Stimulated activated effector memory CD8-positive, alpha-beta T cell treated with anti-CD3 and anti-CD28 coated beads, Interleukin-12 subunit alpha, Interleukin-12 subunit beta, amount 100 ng/mL, for 72 hours (primary cell): ENCODE measurements around the gene MEIOSIN.

Source experiments
- ATAC-seq: fragments of 150-1000 bp; cut with Tn5 transposase; 2 replicates; pipeline ENCODE4 v1.10.0; 2021
- DNase-seq, 2 donors: peaks; one replicate each; pipeline ENCODE4 v3.0.0; 2021 to 2022; ENCODE audit warnings: low spot score in 2 of 2
- H3K27ac Mint-ChIP-seq: one replicate; pipeline ENCODE4 v1.8.0; 2022; ENCODE audit warnings: mild to moderate bottlenecking, mixed read lengths
- H3K36me3 Mint-ChIP-seq: one replicate; pipeline ENCODE4 v1.8.0; 2022; ENCODE audit warnings: mild to moderate bottlenecking, mixed read lengths
- H3K4me1 Mint-ChIP-seq: one replicate; pipeline ENCODE4 v1.8.0; 2022; ENCODE audit warnings: mixed read lengths
- H3K4me3 Mint-ChIP-seq: one replicate; pipeline ENCODE4 v1.8.0; 2022; ENCODE audit warnings: mild to moderate bottlenecking, mixed read lengths
- H3K9me3 Mint-ChIP-seq: one replicate; pipeline ENCODE4 v1.8.0; 2022; ENCODE audit warnings: mixed read lengths

The MEIOSIN gene

DNA sequence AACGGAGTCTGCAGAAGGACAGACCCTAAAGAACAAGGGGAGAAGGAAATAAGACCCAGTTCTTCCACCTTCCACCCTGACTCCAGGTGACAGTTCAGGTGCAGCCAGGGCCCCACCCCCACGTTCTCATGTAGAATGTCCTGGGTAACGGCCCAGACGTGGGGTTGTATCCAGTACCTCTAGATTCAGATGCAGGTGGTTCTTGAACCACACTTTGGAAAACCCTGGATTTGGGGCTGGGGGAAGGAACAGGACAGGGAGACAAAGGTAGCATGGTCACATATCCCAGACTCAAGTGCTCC, 46.9 kb downstream of the MEIOSIN start:
- DNase-seq = no peak
- Mint-ChIP-seq H3K9me3 (no peaks in the 10 kb centered on the region), H3K4me1 (peaks cover 26% of the 10 kb centered on the region), H3K36me3 (peaks cover 21% of the 10 kb centered on the region), H3K27ac (no peak overlapping the region), H3K4me3 (peak overlapping the region; percentile 79)
- ATAC-seq = no peak

DNA sequence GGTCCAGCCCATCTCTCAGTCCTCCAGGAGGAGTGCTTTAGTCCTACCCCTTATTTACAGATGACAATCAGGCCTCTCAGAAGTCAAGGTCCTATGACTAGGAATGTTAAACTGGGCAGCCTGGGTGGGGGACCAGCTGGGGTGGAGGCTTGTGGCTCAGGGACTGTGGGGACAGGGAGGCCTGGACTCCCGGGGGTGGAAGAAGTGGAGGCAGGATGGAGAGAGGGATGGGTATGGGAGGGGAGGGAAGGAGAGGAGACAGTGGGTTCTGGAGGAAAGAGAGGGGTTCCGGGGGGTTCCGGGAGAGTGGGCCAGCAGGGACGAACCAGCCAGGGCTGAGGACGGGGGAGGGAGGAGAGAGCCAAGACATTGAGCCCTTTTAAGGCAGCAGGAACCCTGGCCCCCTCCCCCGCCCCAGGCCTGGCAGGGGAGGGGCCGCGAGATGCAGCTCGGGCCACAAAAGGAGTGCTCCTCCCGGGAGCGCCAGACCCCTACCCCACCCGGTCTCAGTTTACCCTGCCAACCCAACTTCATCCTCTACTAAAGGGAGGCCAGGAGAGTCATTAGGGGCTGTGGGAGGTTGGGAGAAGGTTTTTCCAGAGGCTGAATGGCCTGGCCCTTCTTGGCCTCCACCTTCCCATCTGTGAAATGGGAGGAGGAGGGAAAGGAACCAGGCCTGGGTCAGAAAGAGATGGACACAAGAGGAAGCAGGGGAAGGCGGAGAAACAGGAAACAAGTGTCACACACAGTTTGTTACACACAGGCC, 47.4 kb downstream of the MEIOSIN start:
- no peak for ATAC-seq
- no peak for DNase-seq
- no peak overlapping the region for H3K4me3 Mint-ChIP-seq
- H3K4me1 Mint-ChIP-seq = peaks cover 26% of the 10 kb centered on the region
- H3K36me3 Mint-ChIP-seq = peaks cover 19% of the 10 kb centered on the region
- H3K9me3 Mint-ChIP-seq = no peaks in the 10 kb centered on the region
- peak overlapping the region; percentile 5 for H3K27ac Mint-ChIP-seq

DNA sequence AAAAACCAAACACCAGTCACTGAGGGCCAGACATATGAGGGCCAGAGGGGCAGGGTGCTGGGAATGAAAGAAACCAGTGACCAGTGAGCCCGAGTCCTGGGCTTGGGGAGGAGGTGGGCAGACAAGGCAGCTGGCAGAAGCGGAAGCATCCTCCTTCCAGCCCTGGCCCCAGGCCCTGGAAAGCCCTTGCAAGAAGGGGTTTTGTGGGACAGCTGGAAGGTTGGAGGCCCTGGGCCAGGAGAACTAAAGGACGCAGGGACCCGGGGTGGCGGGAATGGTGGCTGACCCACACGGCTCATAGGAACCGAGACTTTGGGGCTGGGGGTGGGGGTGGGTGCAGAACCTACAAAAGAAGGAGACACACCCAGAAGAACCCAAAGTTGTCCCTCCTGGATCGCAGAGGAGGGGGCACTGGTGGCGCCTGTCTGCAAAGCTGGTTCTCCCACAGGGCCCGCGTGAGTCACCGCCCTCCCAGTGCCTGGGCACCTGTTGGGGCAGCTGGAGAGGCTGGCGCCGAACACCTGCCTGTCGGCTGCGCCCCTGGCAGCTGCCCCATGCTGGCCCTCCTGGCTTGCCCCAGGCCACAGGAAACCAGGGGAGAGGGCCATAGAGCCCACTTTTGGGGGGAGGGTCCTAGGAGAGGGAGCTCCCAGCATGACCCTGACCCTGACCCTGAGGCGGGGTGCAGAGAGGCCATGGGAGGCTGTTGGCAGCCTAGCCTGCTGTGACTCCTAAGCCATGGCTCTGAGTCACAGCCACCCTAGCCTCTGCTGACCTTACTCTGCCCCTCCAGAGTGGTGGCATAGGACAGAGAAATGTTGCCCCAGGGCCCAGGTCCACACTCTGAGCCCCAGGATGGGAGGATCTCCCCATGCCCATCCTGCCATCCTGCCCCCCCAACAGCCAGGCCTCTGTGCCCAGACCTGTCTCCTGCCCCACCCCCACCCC, 48.2 kb downstream of the MEIOSIN start:
- no peaks in the 10 kb centered on the region for H3K9me3 Mint-ChIP-seq
- DNase-seq (no peak), ATAC-seq (no peak)
- H3K36me3 Mint-ChIP-seq = peaks cover 24% of the 10 kb centered on the region
- peak overlapping the region; percentile 5 for H3K27ac Mint-ChIP-seq
- H3K4me1 Mint-ChIP-seq = peaks cover 26% of the 10 kb centered on the region
- H3K4me3 Mint-ChIP-seq = no peak overlapping the region

DNA sequence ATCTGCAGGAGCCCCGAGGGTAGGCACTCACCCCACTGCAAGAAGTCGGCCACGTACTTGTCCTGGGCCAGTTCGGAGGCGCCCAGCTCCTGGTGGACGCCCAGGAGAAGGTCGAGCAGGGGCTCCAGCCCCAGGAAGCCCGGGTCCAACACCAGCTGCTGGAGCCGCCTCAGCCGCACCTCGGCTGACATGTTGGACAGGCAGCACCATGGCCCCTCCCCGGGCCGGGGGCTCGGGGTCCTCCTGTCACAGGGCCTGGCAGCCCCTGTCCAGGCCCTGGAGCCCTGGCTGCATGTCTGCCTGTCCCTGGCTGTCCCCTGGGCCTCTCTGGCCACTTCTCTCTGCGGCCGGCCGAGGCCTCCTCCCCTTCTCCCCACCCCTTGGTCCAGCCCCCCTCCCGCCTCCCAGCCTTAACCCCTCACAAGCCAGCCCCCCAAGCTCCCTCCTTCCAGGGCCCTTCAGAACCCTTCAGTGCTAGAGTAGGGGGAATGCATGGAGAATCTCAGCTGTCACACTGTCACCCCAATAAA, 49.0 kb downstream of the MEIOSIN start, which contains the start of gene DMPK:
DMPK (minus strand) TSS at position 329 of the 530 bp plus-strand sequence; CDS start at position 191, 138 bp downstream.
- Mint-ChIP-seq H3K4me3 (no peak within 1 kb of the TSS), H3K9me3 (no peaks in the 10 kb centered on the region), H3K27ac (no peak within 1 kb of the TSS), H3K4me1 (peaks cover 26% of the 10 kb centered on the region), H3K36me3 (peaks cover 22% of the 10 kb centered on the region)
- DNase-seq (no peak), ATAC-seq (no peak)

DNA sequence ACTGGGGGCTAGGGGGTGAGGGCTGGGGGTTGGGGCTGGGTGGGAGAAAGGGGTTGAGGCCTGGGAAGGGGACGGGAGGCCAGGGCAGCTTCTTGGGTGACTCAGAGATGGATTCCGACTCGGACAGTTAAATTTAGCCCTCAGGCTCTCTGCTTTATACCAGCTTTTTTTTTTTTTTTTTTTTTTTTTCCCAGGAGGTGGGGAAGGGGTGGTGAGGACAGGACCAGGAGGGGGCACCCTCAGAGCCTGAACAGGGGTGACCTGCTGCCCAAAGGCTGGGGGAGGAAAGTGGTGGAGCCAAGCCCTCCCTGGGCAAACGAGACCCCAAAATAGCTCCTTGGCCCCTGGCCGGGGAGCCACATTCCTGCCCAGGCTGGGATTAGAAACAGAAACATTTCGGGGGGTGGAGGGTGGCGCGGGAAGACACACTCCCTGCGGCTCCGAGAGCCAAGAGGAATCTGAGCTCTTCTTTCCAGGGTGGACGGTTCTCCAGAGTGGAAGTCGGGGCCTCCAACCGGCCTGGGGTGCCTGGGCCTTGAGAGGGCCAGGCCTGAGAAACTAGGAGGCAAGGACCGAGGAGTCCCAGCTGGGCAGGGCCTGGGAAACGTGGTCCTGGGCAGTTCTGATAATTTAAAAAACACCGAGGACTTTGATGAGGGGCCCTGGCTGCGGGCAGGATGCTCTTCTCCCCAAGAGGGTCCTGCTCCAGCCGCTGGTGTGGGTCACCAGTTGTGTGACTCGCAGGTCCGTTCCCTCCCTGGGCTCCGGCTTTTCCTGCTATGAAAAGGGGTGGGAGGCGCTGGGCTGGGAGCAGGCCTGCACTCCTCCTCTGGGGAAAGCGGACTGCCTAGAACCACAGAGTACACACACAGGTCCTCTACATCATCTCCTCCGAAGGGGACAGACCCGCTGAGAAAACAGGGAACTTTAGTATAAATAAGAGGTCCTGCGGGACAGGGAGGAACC, 49.9 kb downstream of the MEIOSIN start:
- no peak for DNase-seq
- Mint-ChIP-seq H3K36me3 (peaks cover 30% of the 10 kb centered on the region), H3K4me3 (no peak overlapping the region), H3K27ac (no peak overlapping the region), H3K9me3 (no peaks in the 10 kb centered on the region), H3K4me1 (peaks cover 31% of the 10 kb centered on the region)
- ATAC-seq = no peak

DNA sequence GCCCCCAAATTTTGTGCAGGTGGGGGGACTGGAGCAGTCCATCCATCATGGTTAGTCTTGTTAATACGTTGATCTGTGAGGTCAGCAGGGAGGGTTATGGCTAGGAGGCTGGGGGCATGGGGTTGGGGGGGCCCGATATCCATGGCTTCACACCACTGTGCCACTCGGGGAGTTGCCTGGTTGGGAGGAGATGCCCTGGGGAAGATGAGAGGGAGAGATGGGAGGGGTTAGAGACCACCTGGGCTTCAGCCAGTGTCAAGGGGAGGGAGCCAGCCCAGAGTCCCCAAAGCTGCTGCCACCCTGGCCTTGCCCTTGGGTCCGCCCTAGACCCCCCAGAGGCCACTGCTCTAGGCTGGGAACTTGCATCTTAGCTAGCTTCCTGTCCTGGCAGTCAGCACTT, 50.9 kb downstream of the MEIOSIN start:
- peaks cover 29% of the 10 kb centered on the region for H3K4me1 Mint-ChIP-seq
- ATAC-seq (no peak), DNase-seq (no peak)
- peaks cover 36% of the 10 kb centered on the region for H3K36me3 Mint-ChIP-seq
- no peak overlapping the region for H3K27ac Mint-ChIP-seq
- H3K9me3 Mint-ChIP-seq = no peaks in the 10 kb centered on the region
- H3K4me3 Mint-ChIP-seq = no peak overlapping the region

DNA sequence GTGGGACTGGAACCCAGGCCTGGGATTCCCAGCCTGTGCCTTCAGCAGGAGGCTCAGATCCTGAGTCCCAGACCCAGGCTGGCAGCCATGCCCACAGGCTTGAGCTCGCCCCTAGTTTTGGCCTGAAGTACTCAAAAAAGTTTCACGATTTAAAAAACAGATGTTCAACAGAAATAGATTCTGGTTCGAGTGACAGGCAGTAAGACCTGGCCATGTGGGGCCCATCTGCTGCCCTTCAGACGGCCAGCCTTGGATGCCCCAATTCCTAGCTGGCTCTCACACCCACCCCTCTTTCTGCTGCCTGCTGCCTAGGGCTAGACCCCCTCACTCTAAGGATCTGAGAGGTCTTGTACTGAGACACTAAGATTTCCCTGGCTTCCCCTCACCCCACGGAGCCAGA, 51.9 kb downstream of the MEIOSIN start:
- Mint-ChIP-seq H3K27ac (no peak overlapping the region), H3K4me1 (peaks cover 19% of the 10 kb centered on the region), H3K36me3 (peaks cover 39% of the 10 kb centered on the region), H3K9me3 (no peaks in the 10 kb centered on the region), H3K4me3 (no peak overlapping the region)
- ATAC-seq = no peak
- DNase-seq = no peak

DNA sequence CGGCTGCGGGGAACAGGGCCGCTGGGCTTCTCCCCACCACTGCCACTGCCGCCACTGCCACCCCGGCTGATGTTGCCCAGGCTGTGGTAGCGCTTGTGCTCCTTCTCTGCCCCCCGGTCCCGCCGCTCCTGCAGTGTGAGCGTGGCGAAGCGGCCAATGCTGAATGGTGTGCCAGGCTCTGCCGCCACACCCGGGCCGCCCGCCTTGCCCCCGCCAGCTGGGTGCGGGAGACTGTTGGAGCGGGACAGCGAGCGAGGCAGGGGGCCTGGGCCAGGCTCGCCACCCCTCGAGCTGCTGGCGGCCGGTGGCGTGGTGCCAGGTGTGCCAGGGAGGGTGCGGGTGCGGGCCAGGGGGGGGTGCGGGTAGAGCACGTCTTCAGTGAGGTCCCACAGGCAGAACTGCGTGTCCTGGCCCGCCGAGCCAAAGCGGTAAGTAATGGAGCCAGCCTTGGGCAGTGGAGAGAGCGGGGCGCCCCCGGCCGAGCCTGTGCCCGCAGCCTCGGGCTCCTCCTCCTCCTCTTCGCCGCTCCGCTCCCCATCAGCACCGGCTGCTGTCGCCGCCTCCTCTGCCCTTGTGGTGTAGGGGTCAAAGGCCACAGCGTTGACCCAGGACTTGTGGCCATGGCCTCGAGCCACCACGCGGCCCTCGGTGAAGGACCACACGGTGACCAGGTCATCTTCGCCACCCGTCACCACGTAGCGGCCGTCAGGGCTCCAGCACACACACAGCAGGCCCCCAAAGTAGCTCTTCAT, 52.7 kb downstream of the MEIOSIN start:
- Mint-ChIP-seq H3K36me3 (peaks cover 48% of the 10 kb centered on the region), H3K27ac (no peak overlapping the region), H3K9me3 (no peaks in the 10 kb centered on the region), H3K4me3 (no peak overlapping the region), H3K4me1 (peaks cover 20% of the 10 kb centered on the region)
- DNase-seq (no peak), ATAC-seq (no peak)

DNA sequence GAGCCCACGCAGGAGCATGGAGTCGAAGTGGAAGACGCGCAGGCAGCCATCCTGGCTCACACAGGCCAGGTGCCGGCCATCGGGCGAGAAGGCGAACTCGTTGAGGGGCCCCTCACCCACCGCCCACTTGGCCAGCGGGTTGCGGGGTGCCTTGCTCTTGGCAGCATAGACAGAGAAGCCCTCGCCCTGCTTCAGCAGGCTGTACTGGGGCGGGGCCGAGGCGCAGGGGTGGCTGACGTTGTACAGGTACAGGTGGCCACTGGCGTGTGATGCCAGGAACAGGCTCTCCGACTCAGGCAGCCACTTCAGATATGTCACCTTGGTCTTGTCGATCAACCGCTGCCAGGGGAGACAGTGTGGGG, 53.3 kb downstream of the MEIOSIN start:
- no peak overlapping the region for H3K27ac Mint-ChIP-seq
- no peak for DNase-seq
- no peak overlapping the region for H3K4me3 Mint-ChIP-seq
- no peaks in the 10 kb centered on the region for H3K9me3 Mint-ChIP-seq
- no peak for ATAC-seq
- H3K36me3 Mint-ChIP-seq = peaks cover 53% of the 10 kb centered on the region
- H3K4me1 Mint-ChIP-seq = peaks cover 23% of the 10 kb centered on the region

DNA sequence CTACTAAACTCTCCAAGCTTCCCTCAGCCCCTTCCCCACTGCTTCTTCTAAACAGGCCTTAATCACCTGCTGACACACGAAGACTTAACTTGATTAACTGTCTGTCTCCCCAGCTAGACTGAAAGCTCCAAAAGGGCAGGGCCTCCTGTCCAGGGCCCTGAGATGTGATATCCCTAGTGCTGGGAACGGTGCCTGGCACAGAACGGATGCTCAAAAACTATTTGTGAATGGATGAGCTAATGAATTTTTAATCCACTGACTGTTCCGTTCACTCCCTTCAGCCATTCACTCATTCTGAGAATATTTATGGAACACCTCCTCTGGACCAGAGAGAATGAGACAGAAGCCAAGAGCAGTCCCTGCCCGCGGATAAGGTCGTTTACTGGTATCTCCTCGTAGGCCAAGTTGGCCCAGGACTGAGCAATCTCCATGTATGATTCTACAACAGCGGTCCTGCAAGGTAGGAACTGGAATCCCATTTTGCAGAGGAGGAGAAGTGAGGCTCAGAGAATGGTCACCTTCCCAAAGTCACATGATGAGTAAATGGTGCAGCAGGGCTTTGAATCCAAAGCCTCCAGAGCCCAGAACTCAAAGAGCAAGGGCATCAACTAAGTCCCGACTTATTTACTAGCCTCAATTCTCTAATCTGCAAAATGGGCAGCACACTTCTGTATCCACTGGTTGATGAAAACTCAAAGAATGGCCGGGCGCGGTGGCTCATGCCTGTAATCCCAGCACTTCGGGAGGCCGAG, 56.0 kb downstream of the MEIOSIN start:
- peaks cover 79% of the 10 kb centered on the region for H3K36me3 Mint-ChIP-seq
- no peak for ATAC-seq
- DNase-seq = no peak
- no peaks in the 10 kb centered on the region for H3K9me3 Mint-ChIP-seq
- no peak overlapping the region for H3K4me3 Mint-ChIP-seq
- H3K4me1 Mint-ChIP-seq = peaks cover 44% of the 10 kb centered on the region
- H3K27ac Mint-ChIP-seq = no peak overlapping the region

DNA sequence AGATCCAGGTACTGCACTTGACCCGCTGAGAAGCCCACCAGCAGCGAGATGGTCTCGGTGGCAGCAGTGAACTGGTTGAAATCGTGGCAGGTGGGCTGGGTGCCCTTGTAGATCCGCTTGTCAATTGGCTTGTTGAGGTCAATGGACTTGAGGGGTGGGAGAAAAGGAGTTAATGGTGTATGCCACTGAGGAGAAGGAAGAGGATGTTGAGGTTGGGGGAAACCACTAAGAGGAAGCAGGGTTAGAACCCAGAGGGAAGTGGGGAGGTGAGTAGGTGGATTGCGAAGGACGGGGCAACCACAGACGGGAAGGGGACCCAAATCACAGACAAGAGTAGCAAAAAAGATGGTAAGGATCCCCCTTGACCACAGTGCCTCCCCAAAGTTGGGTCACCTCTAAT, 57.7 kb downstream of the MEIOSIN start:
- DNase-seq (no peak), ATAC-seq (no peak)
- H3K4me3 Mint-ChIP-seq = peak overlapping the region; percentile 94
- H3K9me3 Mint-ChIP-seq = no peaks in the 10 kb centered on the region
- peaks cover 79% of the 10 kb centered on the region for H3K36me3 Mint-ChIP-seq
- H3K27ac Mint-ChIP-seq = no peak overlapping the region
- peaks cover 50% of the 10 kb centered on the region for H3K4me1 Mint-ChIP-seq

DNA sequence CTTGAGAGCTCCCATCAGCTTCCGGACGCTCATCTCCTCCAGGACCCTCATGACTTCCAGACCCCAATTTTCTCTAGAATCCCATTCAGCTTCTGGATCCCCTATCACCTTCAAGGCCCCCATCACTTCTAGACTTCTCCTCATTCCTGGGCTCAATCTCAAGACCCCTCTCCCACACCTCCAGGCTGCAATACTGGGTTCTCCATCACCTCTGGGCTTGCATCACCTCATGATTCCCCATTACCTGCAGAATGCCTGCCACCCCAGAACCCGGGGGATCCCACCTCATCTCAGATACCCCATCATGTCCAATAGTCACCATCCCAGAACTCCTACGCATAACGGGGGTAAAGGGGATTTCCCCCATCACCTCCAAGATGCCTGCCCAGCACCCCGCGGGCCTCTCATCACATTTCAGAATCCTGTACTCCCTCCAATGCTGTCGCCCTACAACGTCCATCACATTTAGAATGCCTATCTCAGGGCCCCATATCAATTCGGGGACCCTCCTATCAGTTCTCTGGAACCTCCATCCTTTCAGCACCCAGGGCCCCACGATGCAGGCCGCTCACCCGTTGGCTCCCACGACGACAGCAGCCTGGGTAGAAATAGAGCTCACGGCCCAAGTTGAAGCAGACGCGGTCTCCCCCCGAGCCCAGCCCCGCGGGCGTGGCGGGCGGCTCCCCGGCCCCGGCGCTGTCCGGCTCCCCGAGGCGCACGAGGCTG, 58.7 kb downstream of the MEIOSIN start:
- peak overlapping the region; percentile 92 for H3K27ac Mint-ChIP-seq
- peak; percentile 45 for ATAC-seq
- H3K4me1 Mint-ChIP-seq = peaks cover 50% of the 10 kb centered on the region
- peak overlapping the region; percentile 94 for H3K4me3 Mint-ChIP-seq
- no peak for DNase-seq
- H3K9me3 Mint-ChIP-seq = no peaks in the 10 kb centered on the region
- H3K36me3 Mint-ChIP-seq = peaks cover 70% of the 10 kb centered on the region

DNA sequence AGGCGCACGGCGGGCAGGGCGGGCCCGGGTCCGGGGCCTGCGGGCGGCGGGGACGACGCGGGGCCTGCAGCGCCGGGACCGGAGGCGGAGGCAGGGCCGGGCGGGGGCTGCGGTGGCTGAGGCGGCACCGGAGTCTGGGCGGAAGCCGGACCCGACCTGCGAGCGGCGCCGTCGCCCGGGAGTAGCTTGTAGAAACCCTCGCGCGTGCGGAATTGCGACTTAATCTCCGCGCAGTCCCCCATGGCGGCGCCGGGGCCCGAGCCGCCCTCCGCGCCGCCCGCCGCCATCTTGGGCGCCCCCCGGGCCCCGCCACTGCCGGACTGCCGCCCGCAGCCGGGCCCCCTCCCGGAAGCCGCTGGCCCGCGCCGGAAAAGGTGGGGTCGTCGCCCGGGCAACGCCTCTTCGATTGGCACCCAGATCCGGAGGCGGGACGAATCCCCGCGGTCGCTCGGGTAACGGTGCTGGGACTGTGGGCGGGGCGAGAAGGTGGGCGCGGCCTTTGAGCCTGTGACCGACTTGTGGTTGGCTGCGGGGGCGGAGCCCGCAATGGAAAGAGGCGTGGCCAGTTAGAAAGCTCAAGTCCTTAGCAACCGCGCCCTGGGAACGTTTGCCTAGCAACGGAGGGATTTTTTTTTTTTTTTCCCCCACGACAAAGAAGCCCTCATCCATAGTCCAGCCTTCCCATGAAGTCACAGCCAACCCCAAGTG, 59.4 kb downstream of the MEIOSIN start, which contains the start of gene DMWD:
DMWD (minus strand) TSS at position 376 of the 708 bp plus-strand sequence; CDS start at position 287, 89 bp downstream.
- H3K9me3 Mint-ChIP-seq = no peaks in the 10 kb centered on the region
- H3K27ac Mint-ChIP-seq = peak within 1 kb of the TSS; percentile 92
- ATAC-seq = peak; percentile 93
- DNase-seq = peak; percentile 99 to 100
- H3K36me3 Mint-ChIP-seq = peaks cover 65% of the 10 kb centered on the region
- peaks cover 50% of the 10 kb centered on the region for H3K4me1 Mint-ChIP-seq
- H3K4me3 Mint-ChIP-seq = peak within 1 kb of the TSS; percentile 94
